Endothelial cell of hepatic sinusoid (primary cell): ENCODE measurements around the gene BCLAF3.

Experiments
- in situ Hi-C: cut with HindIII; loops from 2 replicates; pipeline ENCODE4 v1.10.0; 2017; ENCODE audit warnings: low sequenced_read_pairs

Gene BCLAF3

DNA sequence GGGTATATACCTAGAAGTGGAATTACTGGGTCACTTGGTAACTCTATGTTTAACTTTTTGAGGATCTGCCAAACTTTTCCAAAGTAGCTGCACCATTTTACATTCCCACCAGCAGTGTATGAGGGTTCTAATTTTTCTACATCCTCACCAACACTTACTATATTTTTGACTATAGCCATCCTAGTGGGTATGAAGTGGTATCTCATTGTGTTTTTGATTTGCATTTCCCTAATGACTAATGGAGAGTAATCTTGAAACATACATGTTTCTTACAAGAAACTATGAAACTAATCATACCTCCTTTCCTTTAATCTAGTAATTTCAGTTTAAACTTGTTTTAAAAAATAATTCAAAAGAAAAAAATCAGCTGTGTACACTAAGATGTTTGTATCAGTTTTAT lies 17.9 kb downstream of the BCLAF3 start:
- in situ Hi-C loops, result no loop called here

DNA sequence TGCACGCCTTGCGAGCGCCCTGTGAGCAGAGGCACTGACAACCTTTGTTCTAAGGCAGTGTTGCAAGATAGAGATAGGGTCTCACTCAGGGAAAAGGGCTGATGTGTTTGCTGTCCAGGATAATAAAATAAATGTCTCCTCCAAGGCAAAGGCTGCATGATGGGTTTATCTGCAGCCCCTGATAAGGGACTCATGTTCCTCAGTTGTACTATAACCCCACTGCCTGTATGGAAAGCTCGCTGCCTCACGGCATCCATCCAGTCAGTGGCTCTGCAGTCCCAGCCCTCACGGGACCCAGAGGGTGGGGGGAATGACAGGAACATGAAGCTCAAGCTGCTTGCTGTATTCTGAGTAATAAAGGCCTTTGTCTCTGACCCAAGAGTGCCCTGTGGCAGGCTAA lies 22.6 kb downstream of the BCLAF3 start:
- in situ Hi-C loops, result no loop called here

DNA sequence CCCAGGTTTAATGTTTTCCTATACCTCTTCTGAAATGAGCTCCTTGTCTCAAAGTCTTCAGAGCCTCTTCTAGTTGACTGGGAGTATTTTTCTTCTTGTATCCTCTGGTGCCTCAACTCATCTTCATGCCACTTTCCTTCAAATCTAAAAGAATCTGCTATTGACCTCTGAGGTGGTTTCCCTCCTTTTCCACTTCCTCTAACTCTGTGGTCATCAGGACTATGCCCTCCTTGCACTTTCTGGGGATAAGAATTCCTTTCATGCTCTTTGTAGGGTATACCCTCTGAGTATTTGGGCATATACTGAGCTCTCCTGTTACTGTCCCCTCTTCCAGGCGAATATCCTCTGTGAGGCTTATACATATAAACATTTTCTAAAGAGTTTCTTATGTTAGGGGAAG lies 24.8 kb downstream of the BCLAF3 start:
- in situ Hi-C loops, result no loop called here

- in situ Hi-C loops, result loop anchor here (5.0 kb wide), 1 partner anchor 43 kb away; no protein-coding TSS in a partner anchor
Observed at GRCh38 chrX:19964017-19964710, 26.7 kb downstream of the BCLAF3 start.

DNA sequence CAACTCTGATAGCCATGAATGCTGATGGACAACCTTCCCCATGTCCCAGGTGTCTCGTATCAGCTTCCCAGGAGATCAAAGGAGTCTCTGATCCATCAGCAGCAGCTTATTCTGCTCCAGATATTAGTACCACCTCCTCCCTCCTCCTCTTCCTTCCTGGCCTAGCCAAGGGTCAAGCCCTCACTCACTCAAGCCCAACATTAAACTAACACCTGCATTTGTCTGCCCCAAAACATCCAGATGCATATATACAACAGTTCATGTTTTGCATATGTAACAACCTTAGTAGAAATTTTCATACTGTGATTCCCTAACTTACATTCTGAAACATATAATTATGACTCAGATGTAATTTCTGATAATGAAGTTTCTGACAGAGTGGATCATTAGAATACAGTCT lies 29.9 kb downstream of the BCLAF3 start:
- in situ Hi-C loops, result loop anchor here (5.0 kb wide), 1 partner anchor 46 kb away; no protein-coding TSS in a partner anchor

- in situ Hi-C loops, result no loop called here
Observed at GRCh38 chrX:19958552-19959486, 32.0 kb downstream of the BCLAF3 start.

- in situ Hi-C loops, result no loop called here
Observed at GRCh38 chrX:19956923-19957322, 33.9 kb downstream of the BCLAF3 start.

- in situ Hi-C loops, result no loop called here
Observed at GRCh38 chrX:19956306-19956705, 34.6 kb downstream of the BCLAF3 start.

GRCh38 chrX:19955306-19955705 lies 35.6 kb downstream of the BCLAF3 start:
- in situ Hi-C loops, result no loop called here

DNA sequence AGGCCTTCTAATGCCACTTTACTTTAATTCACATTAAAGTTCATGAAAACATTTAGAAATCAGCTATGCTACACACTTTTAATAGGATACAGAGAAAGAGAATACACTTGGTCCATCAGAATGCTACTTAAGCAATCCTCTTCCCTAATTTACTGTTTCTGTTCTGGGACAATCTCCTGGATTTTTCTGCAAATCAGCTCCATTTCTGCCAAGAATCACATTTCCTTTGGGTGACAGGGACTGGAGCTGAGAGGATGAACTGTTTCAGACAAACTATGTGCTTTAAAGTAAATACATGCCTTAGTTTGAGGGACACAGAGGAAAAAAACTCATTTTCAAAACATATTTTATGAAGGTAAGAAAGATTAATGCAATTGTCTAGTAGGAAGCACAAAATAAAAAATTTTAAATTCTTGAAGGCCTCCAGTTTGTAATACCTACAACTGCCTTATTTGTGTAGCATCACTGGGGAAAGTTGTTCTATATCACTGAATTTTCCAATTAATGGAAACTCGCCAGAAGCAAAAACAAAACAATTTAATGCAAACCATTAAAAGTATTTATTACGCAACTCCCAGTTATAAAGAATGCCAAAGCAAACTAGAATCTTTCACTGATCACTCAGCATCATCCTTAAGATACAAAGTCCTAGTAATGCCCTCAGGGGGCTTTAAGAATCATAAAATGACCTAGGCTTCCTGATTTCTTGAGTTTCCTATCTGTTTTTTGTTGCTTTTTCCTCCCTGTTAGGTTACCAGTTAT lies 36.3 kb downstream of the BCLAF3 start:
- in situ Hi-C loops, result no loop called here

- in situ Hi-C loops, result no loop called here
Observed at GRCh38 chrX:19953145-19953544, 37.7 kb downstream of the BCLAF3 start.

DNA sequence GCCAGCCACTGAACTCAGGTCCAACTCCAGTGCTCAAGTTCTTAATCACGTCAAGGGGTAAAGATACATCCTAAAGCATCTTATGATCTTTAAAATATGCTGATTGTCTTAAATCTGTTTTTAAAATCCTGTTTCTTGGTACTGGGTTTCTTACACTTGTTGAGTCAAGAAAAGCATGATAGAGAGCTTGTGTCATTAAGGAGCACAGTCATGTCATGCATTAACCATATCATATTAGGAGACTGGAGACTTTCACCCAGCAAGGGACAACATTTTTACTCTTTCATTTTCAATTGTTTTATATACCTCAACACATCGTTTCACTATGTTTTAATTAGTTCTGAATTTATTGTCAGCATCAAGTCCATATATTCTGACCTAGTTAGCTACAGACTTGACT lies 41.5 kb downstream of the BCLAF3 start:
- in situ Hi-C loops, result no loop called here

DNA sequence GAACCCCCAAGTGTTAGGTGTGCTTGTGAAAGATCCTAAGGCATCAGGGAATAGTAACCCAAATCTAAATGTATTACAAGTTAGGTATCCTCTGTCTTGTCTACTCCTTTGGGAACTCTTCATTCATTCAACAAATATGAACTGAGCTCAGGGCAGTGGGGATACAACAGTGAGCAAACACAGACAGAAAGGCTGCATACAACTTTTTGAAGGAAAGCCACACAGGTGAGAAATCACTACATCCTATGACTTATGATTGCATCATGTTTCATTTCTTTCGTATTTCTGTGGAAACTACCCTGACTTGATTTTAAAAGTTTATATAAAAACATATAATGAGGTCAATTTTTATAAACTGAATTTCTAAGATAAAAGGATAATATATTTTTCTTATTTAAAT lies 43.2 kb downstream of the BCLAF3 start:
- in situ Hi-C loops, result no loop called here
